Ureter (tissue), 1 donor: ENCODE data around the gene SORCS2. TPM values are rescaled to one million over a fixed set of nuclear protein-coding genes. Genes with fewer than 3 reads are reported as not detected.

Experiments used
- DNase-seq: peaks from one replicate; pipeline ENCODE4 v3.0.0-alpha.2; 2020; ENCODE audit warnings: low spot score
- total RNA-seq: library from RNA; stranded (reverse); gene quantifications from one replicate; pipeline ENCODE4 v1.2.4, GENCODE V29; 2023
- donor health status: DM: yes; HTN: yes; CAD: no.

Gene SORCS2
- total RNA-seq, 1 donor from 2014 or later: 2.8 TPM

GRCh38 chr4:7391637-7392437 is 199.5 kb downstream of the SORCS2 start:
- peak; percentile 29 for DNase-seq

GRCh38 chr4:7392438-7393421 is 200.4 kb downstream of the SORCS2 start:
- DNase-seq: peak; percentile 43

GRCh38 chr4:7393601-7394575 is 201.6 kb downstream of the SORCS2 start:
- DNase-seq: peak; percentile 40

GRCh38 chr4:7394681-7395451 is 202.5 kb downstream of the SORCS2 start:
- peak; percentile 30 for DNase-seq

DNA sequence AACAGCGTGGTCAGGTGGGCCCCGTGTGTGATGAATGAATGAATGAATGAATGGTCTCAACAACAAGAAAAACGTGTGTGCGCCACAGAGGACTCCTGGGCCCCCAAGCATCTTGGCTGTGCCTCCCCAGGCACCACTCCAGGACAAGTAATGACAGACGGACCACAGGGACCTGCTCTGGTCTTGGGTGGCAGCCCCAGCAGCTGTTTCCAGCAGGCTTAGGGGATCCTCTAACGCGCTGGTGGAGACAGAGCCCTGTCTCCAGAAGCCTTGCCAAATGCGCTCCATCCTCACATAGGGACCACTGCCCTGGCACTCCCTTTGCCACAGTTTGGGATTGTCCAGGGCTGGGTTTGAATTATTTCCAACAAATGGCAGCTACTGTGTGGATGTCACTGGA is 203.3 kb downstream of the SORCS2 start:
- peak; percentile 22 for DNase-seq

- DNase-seq: peak; percentile 19
Observed at GRCh38 chr4:7396186-7396910, 204.0 kb downstream of the SORCS2 start.

- peak; percentile 14 for DNase-seq
Observed at GRCh38 chr4:7397206-7398103, 205.1 kb downstream of the SORCS2 start.

DNA sequence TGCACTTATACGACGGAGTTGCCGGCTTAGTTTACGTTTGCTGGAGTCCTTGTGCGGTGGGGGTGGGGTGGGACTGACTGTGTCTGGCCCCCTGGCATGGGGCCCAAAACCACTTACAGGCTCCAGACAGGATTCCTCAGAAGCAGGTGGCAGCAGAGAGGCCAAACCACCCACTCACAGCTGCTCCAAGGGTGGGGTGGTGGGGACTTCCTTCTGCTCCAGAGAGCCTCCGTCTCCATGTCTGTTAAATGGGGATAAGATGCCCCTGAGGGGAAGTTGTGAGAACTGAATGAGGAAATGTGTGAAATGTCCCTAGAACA is 205.7 kb downstream of the SORCS2 start:
- peak; percentile 47 for DNase-seq

GRCh38 chr4:7398788-7399439 is 206.6 kb downstream of the SORCS2 start:
- DNase-seq: no peak

DNA sequence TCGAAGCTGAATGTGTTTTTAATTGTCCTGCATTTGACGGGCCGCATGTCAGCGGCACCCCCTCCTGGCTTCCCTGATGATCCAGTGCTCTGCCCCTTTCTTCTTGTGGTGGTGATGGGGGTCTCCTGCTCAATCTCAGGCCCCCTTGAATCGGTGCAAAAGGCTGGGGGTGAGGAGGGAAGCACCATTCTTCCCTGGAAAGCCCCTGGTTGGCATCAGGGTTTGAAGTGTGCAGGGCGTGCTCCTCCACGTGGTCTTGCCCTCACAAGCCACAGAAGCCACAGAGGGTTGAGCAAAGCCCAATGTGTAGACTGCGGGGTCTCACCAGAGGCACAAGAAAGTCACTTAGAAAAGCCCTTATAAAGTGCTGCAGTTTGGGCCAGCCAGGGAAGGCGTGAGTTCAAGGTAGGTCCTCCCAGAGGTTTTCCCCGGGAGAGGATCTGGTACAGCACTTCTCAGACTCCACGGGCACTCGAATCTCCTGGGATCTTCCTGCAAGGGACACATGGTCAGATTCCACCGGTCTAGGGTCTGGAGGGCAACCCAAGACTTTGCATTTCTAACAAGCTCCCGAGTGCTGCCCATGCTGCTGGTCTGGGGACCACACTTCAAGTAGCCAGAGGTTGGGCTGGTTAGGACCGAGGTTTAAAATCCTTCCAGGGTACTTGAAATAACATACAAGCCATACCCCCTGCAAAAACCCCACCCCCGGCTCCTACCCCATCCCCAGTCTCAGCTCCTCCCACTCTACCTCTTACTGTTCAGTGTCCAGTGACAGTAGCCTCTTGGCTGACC is 207.3 kb downstream of the SORCS2 start:
- DNase-seq: no peak

- no peak for DNase-seq
Observed at GRCh38 chr4:7400671-7401298, 208.4 kb downstream of the SORCS2 start.

- no peak for DNase-seq
Observed at GRCh38 chr4:7402526-7402925, 210.2 kb downstream of the SORCS2 start.

DNA sequence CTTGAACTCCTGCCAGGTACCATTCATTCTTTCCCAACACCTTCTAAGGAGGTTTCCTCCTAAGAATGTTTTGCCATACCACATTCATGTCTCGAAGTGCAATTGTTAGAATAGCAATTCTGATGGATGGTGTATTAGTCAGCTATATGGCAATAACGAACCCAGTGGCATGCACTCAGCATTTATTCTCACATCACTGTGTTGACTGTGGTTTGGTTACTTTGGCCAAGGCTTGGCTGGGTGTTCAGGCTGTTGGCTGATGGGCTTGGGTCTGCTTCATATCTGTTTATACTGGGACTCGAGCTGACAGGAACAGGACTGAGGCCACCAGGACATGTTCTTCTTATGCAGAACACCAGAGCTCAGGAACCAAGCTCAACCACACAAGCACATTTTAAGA is 210.7 kb downstream of the SORCS2 start:
- DNase-seq: no peak

GRCh38 chr4:7408166-7408565 is 215.8 kb downstream of the SORCS2 start:
- DNase-seq: no peak

DNA sequence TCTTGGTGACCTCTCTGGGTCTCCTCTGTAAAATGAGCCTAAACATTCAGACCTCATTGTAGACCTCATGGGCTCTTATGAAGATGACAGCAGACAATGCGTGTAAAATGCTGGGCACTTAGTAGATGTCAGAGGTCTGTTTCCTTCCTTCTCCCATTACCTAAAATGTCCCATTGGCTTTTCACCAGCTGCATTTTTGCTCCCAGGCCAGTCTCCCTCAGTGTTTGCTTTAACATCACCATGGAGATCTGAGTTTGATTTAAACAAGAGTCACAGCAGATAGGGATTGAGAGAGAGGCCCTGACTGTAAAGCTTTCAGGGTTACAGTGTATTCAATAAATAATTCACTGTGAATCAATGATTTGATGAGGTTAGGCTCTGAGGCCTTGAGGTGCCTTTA is 218.1 kb downstream of the SORCS2 start:
- no peak for DNase-seq

DNA sequence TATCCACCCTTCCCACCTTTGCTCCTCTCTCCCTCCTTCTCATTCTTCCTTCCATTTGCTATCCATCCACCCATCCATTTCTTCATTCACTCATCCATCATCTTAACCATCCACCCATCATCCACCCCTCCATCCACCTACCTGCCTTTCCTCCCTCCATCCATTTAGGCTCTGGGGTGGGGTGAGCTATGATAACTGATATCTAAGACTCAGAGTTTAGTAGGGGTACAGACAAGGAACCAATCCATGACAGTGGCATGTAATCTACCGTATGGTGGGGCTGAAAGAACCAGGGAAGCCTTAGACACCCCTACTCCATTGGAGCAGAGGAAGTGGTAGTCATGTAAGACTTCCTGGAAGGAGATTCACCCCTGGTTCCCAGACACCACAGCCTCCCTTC is 219.2 kb downstream of the SORCS2 start:
- no peak for DNase-seq

GRCh38 chr4:7411896-7412553 is 219.7 kb downstream of the SORCS2 start:
- DNase-seq: no peak
